ENCODE measurements around the gene IPO13.

- TF ChIP-seq REST (IDR thresholded peaks at IDR 0.05; ENCODE audit: low read depth, low read length), result no peak
- no peak for TF ChIP-seq NFIC (IDR thresholded peaks at IDR 0.05; ENCODE audit: borderline replicate concordance)
- TF ChIP-seq TAF1 (IDR thresholded peaks at IDR 0.05; ENCODE audit: borderline replicate concordance, low read depth, low read length), result no peak
- no peak for TF ChIP-seq CTCF (IDR thresholded peaks at IDR 0.05)
- TF ChIP-seq NRF1 (IDR thresholded peaks at IDR 0.05; ENCODE audit: low read depth, low read length), result no peak
Measured at GRCh38 chr1:43952731-43953346, 6.1 kb downstream of the IPO13 start.

All from SK-N-SH (cell line).